Measurements from ENCODE around the gene BRINP1. TPM values are rescaled to one million over a fixed set of nuclear protein-coding genes. Genes with fewer than 3 reads are reported as not detected.

Gene BRINP1
- total RNA-seq, 4 donors from 2014 or later, result 0.11 to 4.3 (median 0.78) TPM

DNA sequence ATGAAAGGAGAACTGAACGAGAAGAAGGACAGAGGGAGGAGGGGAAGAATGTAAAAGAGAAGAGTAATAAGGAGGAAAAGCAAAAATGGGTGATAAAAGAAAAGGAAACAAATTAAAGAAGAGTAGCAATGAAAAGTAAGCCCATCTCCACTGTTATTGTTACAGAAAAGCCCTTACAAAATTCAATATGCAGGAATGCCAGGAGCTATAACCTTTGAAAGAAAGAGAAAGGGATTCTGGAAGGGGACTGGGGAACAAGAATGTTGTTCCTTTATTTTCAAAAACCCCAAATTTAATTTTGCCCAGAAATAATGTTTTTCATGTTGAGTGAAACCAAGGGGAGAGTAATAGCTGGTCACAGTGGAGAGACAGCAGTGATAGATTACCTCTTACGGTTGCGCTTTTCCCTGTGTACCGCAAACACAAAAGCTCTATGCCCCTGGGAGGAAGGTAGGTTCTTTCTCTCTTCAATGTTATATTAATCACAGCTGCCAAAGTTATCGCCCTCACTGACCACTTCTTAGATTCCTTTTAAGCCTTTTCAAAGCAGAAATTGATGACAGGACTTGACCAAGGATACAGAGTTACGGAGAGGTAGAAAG lies 86.7 kb downstream of the BRINP1 start:
- H3K27ac ChIP-seq, result no peak overlapping the region

DNA sequence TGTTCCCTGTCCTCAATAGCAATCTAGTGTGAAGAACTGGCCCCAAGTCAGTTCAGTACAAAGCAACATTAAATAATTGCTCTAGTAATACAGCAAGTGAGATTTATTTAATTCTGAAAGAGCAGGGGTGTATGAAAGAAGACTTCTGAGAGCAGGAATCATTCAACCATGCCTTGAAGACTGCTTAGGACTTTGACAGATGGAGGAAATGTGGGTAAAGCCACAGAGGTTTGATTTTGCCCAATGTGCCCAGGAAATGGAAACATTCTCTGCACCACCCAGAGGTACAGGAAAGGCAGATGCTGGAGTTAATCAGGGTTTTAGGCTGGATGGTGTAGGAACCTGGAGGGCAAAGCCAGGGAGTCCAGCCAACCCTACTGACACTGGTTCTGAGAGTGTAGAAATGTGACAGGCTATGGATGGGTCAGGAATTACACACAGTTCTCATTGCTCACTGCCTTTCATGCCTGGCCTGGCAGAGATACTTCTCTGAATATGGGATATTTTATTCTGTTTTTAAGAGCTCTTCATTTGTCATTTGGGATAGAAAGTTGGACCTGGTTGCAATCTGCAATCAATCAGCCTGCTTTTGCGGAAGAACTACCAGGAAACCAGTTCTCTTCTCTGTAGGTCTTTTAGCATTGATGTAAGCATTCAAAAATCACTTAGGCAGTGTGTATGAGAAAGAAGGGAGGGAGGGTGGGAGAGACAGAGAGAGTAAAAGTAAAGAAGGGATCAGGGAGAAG lies 88.3 kb downstream of the BRINP1 start:
- TF ChIP-seq, protein P1, sequence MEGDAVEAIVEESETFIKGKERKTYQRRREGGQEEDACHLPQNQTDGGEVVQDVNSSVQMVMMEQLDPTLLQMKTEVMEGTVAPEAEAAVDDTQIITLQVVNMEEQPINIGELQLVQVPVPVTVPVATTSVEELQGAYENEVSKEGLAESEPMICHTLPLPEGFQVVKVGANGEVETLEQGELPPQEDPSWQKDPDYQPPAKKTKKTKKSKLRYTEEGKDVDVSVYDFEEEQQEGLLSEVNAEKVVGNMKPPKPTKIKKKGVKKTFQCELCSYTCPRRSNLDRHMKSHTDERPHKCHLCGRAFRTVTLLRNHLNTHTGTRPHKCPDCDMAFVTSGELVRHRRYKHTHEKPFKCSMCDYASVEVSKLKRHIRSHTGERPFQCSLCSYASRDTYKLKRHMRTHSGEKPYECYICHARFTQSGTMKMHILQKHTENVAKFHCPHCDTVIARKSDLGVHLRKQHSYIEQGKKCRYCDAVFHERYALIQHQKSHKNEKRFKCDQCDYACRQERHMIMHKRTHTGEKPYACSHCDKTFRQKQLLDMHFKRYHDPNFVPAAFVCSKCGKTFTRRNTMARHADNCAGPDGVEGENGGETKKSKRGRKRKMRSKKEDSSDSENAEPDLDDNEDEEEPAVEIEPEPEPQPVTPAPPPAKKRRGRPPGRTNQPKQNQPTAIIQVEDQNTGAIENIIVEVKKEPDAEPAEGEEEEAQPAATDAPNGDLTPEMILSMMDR (IDR thresholded peaks at IDR 0.05), result no peak
- no peak for TF ChIP-seq POLR2A (IDR thresholded peaks at IDR 0.05)
- no peak overlapping the region for H3K4me3 ChIP-seq
- DNase-seq, result no peak
- 29 to 56% methylated on average over 1 of the region's 1 CpG for WGBS, 2 donors
- no peaks in the 10 kb centered on the region for H3K36me3 ChIP-seq
- H3K27me3 ChIP-seq, result no peaks in the 10 kb centered on the region
- peaks cover 0 to 31% (median 3%) of the 10 kb centered on the region in 3 donors for H3K4me1 ChIP-seq
- H3K9me3 ChIP-seq, result no peaks in the 10 kb centered on the region
- intact Hi-C loops (cut with DNase I), result no loop called here
- no peak overlapping the region for H3K27ac ChIP-seq

More for the DNA sequence above, 86.7 kb downstream of the BRINP1 start:
- Histone ChIP-seq H3K36me3 (no peaks in the 10 kb centered on the region), H3K27me3 (no peaks in the 10 kb centered on the region), H3K4me3 (no peak overlapping the region), H3K9me3 (no peaks in the 10 kb centered on the region), H3K4me1 (peaks cover 0 to 31% (median 3%) of the 10 kb centered on the region in 3 donors)
- TF ChIP-seq, protein P1 (IDR thresholded peaks at IDR 0.05), result no peak
- TF ChIP-seq POLR2A (IDR thresholded peaks at IDR 0.05), result no peak
- intact Hi-C loops (cut with DNase I), result no loop called here
- WGBS, 2 donors, result 43 to 47% methylated on average over 6 of the region's 6 CpGs
- DNase-seq, result no peak

DNA sequence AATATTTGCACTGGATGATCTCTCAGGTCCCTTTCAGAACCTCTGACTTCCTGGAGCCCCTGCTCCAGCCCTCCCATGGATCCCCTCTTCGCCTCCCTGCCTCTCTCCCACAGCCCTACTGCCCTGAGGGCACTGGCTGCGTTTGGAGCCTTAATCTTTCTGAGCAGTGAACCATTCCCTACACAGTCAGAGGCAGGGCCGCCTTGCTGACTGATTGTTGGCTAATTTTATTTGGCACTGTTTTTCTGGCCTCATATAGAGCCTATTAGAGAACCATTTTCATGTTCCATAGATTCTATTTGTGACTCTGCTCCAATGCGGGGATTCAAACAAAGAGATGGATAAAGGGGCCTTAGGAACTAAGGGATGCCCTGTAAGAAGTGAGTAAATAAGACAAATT lies 91.1 kb downstream of the BRINP1 start:
- Histone ChIP-seq H3K9me3 (no peaks in the 10 kb centered on the region), H3K36me3 (no peaks in the 10 kb centered on the region), H3K4me1 (peaks cover 6 to 45% (median 9%) of the 10 kb centered on the region in 3 donors), H3K27me3 (no peaks in the 10 kb centered on the region), H3K27ac (no peak overlapping the region), H3K4me3 (no peak overlapping the region)
- no peak for DNase-seq
- 26 to 39% methylated on average over 4 of the region's 4 CpGs for WGBS, 2 donors
- intact Hi-C loops (cut with DNase I), result no loop called here
- TF ChIP-seq, protein P1 (IDR thresholded peaks at IDR 0.05), result no peak
- no peak for TF ChIP-seq POLR2A (IDR thresholded peaks at IDR 0.05)

DNA sequence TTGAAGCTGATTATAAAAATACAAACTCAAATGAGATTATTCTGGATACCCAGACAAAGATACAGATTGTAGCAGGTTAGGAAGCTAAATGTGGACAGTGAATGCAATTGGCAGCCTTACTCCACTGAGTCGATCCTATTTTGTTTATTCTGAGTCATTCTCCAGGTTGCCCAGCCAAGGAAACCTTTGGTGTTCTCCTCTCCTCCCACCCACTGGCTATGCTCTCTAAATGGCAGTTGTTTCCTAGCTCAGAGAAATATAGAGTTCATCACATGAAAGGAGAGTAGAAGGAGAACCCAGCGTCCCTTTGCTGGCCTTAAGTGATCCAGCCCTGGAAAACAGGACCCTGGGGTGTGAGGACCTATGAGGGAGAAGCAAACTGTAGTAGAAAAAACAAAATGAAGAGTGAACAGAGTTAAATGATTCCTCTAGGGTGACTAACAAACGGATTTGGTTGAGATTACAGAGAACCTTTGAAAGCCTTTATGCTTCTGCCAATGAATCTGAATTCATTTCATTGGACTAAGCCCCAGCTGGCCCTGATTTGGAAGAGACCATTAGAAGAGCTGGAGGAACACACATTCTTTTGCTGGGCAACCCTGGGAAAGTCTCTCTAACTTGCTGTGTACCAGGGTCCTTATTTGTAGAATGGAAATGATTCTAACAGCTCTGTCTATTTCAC lies 95.1 kb downstream of the BRINP1 start:
- Histone ChIP-seq H3K9me3 (no peaks in the 10 kb centered on the region), H3K36me3 (no peaks in the 10 kb centered on the region), H3K27ac (peak overlapping the region; percentile 28 to 66 (median 38)), H3K27me3 (no peaks in the 10 kb centered on the region), H3K4me3 (no peak overlapping the region), H3K4me1 (peaks cover 9 to 42% (median 12%) of the 10 kb centered on the region in 3 donors)
- 20 to 26% methylated on average over 3 of the region's 3 CpGs for WGBS, 2 donors
- TF ChIP-seq, protein P1 (IDR thresholded peaks at IDR 0.05), result no peak
- no peak for TF ChIP-seq POLR2A (IDR thresholded peaks at IDR 0.05)
- no peak for DNase-seq
- intact Hi-C loops (cut with DNase I), result no loop called here
